Psoas muscle (tissue), 8 donors: ENCODE measurements around the gene HOXB13. TPM values are rescaled to one million over a fixed set of nuclear protein-coding genes. Genes with fewer than 3 reads are reported as not detected.
"Not testable (repeated sequence)": the region's sequence is repeated elsewhere in the genome, so short reads cannot be mapped to it uniquely, and the experiment has no call there.

Source experiments
- ATAC-seq, 4 donors: fragments of 200-7000 bp; cut with Tn5 transposase; one replicate each; pipeline ENCODE4 v1.9.1; 2020; ENCODE audit warnings: moderate library complexity in 3 of 4, mild to moderate bottlenecking in 2 of 4
- DNase-seq, 2 donors: peaks; one replicate each; pipeline ENCODE4 v3.0.0-alpha.2; 2020
- H3K27ac ChIP-seq: fragments of 200-600 bp; one replicate; pipeline ENCODE4 v1.8.0; 2022
- H3K27me3 ChIP-seq, 3 donors: fragments of 200-600 bp in 1 of 3; one replicate each; pipeline versions ENCODE4 v1.6.1 to v1.8.0; 2013 to 2022; ENCODE audit warnings: low read length in 2 of 3, mild to moderate bottlenecking in 2 of 3, moderate library complexity in 1 of 3; ENCODE audit not compliant: insufficient read depth in 3 of 3
- H3K36me3 ChIP-seq, 2 donors: fragments of 200-600 bp in 1 of 2; one replicate each; pipeline versions ENCODE4 v1.6.1 to v1.8.0; 2013 to 2022; ENCODE audit warnings: low read depth in 1 of 2, mild to moderate bottlenecking in 1 of 2, moderate library complexity in 1 of 2; ENCODE audit not compliant: insufficient read depth in 1 of 2
- H3K4me1 ChIP-seq: fragments of 200-600 bp; one replicate; pipeline ENCODE4 v1.8.0; 2022
- H3K4me3 ChIP-seq: fragments of 200-600 bp; one replicate; pipeline ENCODE4 v1.8.0; 2022; ENCODE audit warnings: mild to moderate bottlenecking
- H3K9me3 ChIP-seq: fragments of 200-600 bp; one replicate; pipeline ENCODE4 v1.8.0; 2022
- CTCF ChIP-seq: fragments of 200-600 bp; IDR thresholded peaks from one replicate; pipeline ENCODE4 v1.8.0; 2022; ENCODE audit warnings: antibody characterized with exemption
- WGBS, 3 donors: extraction: QIAGEN DNeasy Blood & Tissue Kit; methylation state at CpG; one replicate each; pipeline versions ENCODE4 v1.1.6 to v1.1.7; 2013; 5-methylcytosine and 5-hydroxymethylcytosine counted together
- intact Hi-C, 2 donors: fragments of 100-400 bp; cut with DNase I; formaldehyde crosslinking; loops; one replicate each; pipeline versions ENCODE4 v1.11.0 to v1.14.2; 2022
- polyA plus RNA-seq, 3 donors: library from polyadenylated mRNA; stranded (reverse); fragments of 200-250 nt; gene quantifications; one replicate each; pipeline ENCODE4 v1.2.3, GENCODE V29; 2013
- total RNA-seq, 4 donors: library from RNA; stranded (reverse); fragmentation: NEBNext Ultra II Directional in 2 of 4; extraction: Animal tissue kit (Norgen Biotek cat#: 25700) in 2 of 4; gene quantifications; one replicate each; pipeline versions ENCODE4 v1.2.1 to v1.2.4, GENCODE V29; 2021 to 2023
- donor health status: healthy with polysubstance abuse.
- donor health status: DM: no; HTN: no; CAD: no; lungs with moderate emphysema.
- donor health status: Bipolar disorder and iron deficiency.
- donor health status: healthy.
- donor health status: DM: yes; HTN: yes; CAD: no.
- donor health status: DM: no; HTN: no; CAD: no.
- donor health status: DM: no; HTN: no; CAD: no.
- donor health status: DM: yes; HTN: yes; CAD: no.

Gene HOXB13
- total and polyA plus RNA-seq, 7 donors = not detected

- no peak for DNase-seq
- H3K4me3 ChIP-seq = no peak overlapping the region
- no peaks in the 10 kb centered on the region for H3K9me3 ChIP-seq
- no peak for TF ChIP-seq CTCF
- no peaks in the 10 kb centered on the region for H3K36me3 ChIP-seq
- peaks cover 11 to 99% (median 49%) of the 10 kb centered on the region in 3 donors for H3K27me3 ChIP-seq
- H3K4me1 ChIP-seq = peaks cover 9% of the 10 kb centered on the region
- WGBS, 3 donors = 3 to 6% (median 4%) methylated on average over 80 of the region's 80 CpGs
- no peak overlapping the region for H3K27ac ChIP-seq
- ATAC-seq = no peak
- intact Hi-C loops = no loop called here
Measured at GRCh38 chr17:48718761-48719641, 9.5 kb downstream of the HOXB13 start.

DNA sequence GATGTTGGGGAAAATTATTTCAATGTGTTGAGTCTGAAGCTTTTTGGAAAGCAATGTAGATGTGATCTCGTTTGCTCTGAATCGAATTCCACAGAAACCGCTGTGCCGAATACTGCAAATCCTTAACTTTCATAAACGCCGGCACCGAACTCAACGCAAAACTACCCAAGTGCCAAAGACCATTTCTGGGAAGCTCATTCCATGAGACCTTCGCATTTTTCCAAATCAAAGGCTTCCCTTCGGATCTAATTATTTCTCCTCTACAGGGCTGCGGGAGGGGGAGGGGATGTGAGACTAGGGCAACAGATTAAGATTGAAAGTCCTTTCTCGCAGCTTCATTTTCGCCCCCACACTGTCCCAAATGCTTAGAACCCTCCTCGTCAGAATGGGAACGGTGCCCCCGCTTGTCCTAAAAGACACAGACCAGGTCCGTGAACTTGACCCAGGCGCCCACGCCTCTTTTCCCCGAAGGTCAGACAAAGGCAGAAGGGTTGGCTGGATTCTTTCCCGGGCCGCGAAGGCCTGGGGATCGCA lies 10.3 kb downstream of the HOXB13 start:
- Histone ChIP-seq H3K36me3 (no peaks in the 10 kb centered on the region), H3K4me3 (no peak overlapping the region), H3K4me1 (peaks cover 3% of the 10 kb centered on the region), H3K9me3 (no peaks in the 10 kb centered on the region), H3K27me3 (peaks cover 11 to 99% (median 46%) of the 10 kb centered on the region in 3 donors), H3K27ac (no peak overlapping the region)
- intact Hi-C loops = no loop called here
- no peak for DNase-seq
- no peak for ATAC-seq
- WGBS, 3 donors = 14 to 20% (median 19%) methylated on average over 24 of the region's 24 CpGs
- no peak for TF ChIP-seq CTCF

DNA sequence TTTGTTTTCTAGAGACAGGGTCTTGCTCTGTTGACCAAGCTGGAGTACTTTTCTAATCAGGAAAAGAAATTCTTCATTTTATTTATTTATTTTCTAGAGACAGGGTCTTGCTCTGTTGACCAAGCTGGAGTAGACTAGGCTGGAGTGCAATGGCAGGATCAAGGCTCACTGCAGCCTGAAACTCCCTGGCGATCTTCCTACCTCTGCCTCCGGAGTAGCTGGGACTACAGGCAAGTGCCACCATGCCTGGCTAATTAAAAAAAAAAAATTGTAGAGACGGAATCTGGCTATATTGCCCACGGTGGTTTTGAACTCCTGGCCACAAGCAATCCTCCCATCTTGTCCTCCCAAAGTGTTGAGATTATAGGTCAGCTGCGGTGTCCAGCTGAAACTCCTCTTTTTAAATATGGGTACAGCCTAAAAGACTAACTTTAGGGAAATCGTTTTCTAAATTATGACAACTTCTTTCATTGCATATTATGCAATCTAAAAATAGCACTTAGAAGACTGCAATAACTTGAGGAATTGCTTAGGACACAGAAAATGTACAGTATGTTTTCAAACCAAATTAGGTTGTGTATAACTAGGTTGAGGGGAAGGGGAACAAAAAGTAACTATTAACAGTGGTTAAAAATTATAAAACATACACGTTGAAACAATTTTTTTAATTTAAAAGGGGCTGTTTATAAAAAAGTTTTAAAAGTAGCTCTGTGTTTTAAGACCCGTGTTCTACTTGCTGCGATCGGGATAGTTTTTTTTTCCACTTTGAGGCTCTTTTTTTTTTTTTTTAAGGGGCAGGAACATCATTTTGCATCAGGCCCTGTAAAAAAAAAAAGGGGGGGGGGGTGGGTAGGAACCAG lies 11.0 kb downstream of the HOXB13 start:
- intact Hi-C loops = no loop called here
- ATAC-seq = no peak
- DNase-seq = no peak
- Histone ChIP-seq H3K4me3 (no peak overlapping the region), H3K27ac (no peak overlapping the region), H3K27me3 (peaks cover 11 to 99% (median 44%) of the 10 kb centered on the region in 3 donors), H3K4me1 (peaks cover 3% of the 10 kb centered on the region), H3K36me3 (no peaks in the 10 kb centered on the region), H3K9me3 (no peaks in the 10 kb centered on the region)
- TF ChIP-seq CTCF = no peak
- WGBS, 3 donors = 11 to 16% (median 13%) methylated on average over 10 of the region's 10 CpGs

DNA sequence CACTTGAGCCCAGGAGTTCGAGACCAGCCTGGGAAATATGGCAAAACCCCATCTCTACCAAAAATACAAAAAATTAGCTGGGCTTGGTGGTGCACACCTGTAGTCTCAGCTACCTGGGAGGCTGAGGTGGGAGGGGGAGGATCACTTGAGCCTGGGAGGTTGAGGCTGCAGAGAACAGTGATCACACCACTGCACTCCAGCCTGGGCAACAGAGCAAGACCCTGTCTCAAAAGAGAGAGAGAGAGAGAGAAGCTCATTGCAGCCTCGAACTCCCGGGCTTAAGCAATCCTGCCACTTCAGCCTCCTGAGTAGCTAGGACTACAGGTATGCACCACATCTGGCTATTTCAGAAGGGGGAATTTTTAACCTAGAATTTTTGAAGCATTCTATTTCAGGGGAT lies 12.0 kb downstream of the HOXB13 start:
- ATAC-seq, DNase-seq, H3K36me3 ChIP-seq, intact Hi-C loops, H3K4me1 ChIP-seq, H3K9me3 ChIP-seq, H3K27ac ChIP-seq, H3K4me3 ChIP-seq: not testable (repeated sequence)
- peaks cover 11 to 99% (median 42%) of the 10 kb centered on the region in 3 donors for H3K27me3 ChIP-seq
- 59 to 65% (median 63%) methylated on average over 3 of the region's 3 CpGs for WGBS, 3 donors
